GM18505 (cell line): ENCODE measurements around the gene COL8A2.
A peak's percentile ranks its signal among the peaks of the same experiment; 100 is the strongest.

Experiments
- ATAC-seq: cut with Tn5 transposase; IDR thresholded peaks from one replicate; pipeline ENCODE4 v1.9.1; 2021; ENCODE audit not compliant: unreplicated experiment
- POLR2A ChIP-seq: IDR thresholded peaks from 4 replicates; pipeline ENCODE4 v1.6.1; 2011; ENCODE audit warnings: borderline replicate concordance; ENCODE audit not compliant: insufficient read depth, insufficient read length; ENCODE audit errors: extremely low read depth

The COL8A2 gene

GRCh38 chr1:36153476-36153875 lies 28.5 kb upstream of the COL8A2 start:
- no peak for TF ChIP-seq POLR2A
- ATAC-seq: no peak

GRCh38 chr1:36151845-36152203 lies 26.8 kb upstream of the COL8A2 start:
- no peak for ATAC-seq
- TF ChIP-seq POLR2A: peak; percentile 54

DNA sequence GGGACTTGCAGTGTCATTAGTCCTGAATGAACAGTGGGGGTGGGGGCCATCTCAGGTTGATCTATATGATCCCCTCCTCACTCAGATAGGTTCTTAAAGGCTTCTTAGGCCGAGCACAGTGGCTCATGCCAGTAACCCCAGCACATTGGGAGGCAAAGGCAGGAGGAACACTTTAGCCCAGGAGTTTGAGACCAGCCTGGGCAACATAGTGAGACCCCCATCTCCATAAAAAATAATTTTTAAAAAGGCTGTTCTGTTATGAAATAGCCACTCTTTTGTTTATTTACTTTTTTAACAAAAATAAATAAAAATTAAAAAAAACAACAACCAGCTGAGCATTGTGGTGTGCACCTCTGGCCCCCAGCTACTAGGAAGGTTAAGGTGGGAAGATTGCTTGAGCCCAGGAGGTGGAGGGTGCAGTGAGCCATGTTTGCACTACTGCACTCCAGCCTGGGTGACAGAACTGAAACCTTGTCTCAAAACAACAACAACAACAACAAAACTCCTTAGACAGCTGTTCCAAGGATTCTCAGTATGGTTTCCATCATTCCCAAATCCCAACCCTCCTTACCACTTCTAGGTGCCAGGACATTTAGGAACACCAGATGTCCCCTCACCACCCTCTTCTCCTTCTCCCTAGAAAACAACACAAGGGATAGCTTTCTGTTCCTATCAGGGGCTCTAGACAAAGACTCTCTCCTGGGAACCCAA lies 26.3 kb upstream of the COL8A2 start:
- no peak for ATAC-seq
- TF ChIP-seq POLR2A: no peak

GRCh38 chr1:36150296-36151133 lies 25.5 kb upstream of the COL8A2 start:
- TF ChIP-seq POLR2A: peak; percentile 70
- ATAC-seq: no peak

- no peak for TF ChIP-seq POLR2A
- no peak for ATAC-seq
Observed at GRCh38 chr1:36149973-36150295, 24.9 kb upstream of the COL8A2 start.

- peak; percentile 83 for TF ChIP-seq POLR2A
- ATAC-seq: peak; percentile 88
Observed at GRCh38 chr1:36149237-36149972, 24.4 kb upstream of the COL8A2 start, which contains the start of gene TRAPPC3. TRAPPC3 (minus strand) TSS chr1:36149486; CDS start chr1:36149378, 108 bp downstream.

GRCh38 chr1:36148821-36149236 lies 23.8 kb upstream of the COL8A2 start:
- no peak for ATAC-seq
- TF ChIP-seq POLR2A: no peak

- ATAC-seq: no peak
- no peak for TF ChIP-seq POLR2A
Observed at GRCh38 chr1:36144413-36144812, 19.4 kb upstream of the COL8A2 start.

DNA sequence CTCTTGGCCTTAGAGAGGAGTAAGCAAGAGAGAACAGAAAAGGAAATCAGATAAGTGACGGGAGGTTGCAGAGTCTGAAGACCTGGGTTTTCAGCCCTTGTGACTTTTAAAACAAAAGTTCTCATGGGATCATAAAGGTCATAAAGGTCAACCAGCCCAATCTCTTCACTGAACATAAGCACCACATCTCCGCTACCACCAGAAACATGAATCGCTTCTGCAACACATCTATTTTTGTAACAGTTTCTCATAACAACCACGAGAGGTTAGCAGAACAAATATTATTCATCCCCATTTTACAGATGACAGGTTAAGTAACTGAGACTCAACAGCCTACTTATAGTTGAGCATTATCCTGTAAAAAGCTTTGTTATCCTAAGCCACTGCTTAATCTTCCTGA lies 18.4 kb upstream of the COL8A2 start:
- ATAC-seq: no peak
- TF ChIP-seq POLR2A: no peak

DNA sequence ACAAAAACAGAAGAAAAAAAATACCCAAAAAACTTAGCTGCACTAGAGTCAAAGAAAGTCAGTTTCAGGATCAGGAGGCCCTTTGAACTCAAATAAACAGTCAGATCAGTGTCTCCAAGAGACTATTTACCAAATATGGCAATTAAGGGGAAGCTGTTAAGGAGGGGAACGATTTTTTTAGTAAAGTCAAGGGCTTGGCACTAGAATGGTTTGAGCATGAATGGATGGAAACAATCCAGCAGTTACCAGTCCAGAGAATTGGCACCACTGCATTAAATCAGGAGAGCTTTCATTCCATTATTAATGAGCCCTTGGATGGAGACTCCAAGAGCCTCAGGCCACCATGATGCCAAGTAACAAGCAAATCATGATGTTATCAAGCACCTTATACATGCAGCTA lies 17.1 kb upstream of the COL8A2 start:
- no peak for TF ChIP-seq POLR2A
- no peak for ATAC-seq

DNA sequence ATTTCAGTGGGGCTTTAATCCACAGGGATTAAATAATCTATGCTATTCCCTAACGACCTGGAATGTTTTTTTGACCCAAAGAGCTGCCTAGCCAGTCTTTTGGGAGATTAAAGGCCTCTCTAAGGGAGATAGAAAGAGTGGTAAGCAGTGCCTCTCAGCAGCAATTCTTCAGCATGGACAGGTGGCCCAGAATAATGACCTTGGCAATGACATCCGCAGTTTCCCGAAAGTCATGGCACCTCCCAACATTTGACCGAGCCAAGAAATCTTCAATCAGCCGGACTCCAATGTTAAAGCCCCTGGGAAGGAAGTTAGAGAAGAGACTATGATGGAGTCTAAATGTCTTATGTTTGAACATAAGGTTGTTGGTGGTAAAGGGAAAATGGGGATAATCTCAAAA lies 14.5 kb upstream of the COL8A2 start:
- no peak for ATAC-seq

GRCh38 chr1:36137776-36138175 lies 12.8 kb upstream of the COL8A2 start:
- no peak for TF ChIP-seq POLR2A
- ATAC-seq: no peak

More for the DNA sequence above, 14.5 kb upstream of the COL8A2 start:
- no peak for TF ChIP-seq POLR2A

GRCh38 chr1:36137226-36137625 lies 12.2 kb upstream of the COL8A2 start:
- no peak for TF ChIP-seq POLR2A
- no peak for ATAC-seq

- no peak for TF ChIP-seq POLR2A
- no peak for ATAC-seq
Observed at GRCh38 chr1:36136535-36136934, 11.5 kb upstream of the COL8A2 start.

DNA sequence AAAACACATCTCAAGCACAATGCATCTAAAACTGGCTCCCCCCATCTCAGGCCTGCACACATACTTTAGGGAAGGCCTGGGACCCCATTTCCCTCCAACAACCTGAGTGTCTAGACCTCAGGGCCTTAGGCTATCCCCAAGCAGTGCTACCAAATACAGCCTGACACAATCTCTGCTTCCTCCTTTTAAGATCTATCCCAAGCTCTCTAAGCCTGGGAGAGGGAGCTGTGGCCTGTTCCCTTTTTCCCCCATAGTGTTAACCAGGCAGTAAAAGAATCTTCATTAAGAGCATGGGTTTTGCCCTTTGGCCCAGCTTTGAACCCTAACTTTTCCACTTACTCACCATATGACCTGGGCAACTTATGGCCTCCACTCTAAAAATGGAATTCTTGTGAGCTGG lies 10.8 kb upstream of the COL8A2 start:
- no peak for TF ChIP-seq POLR2A
- ATAC-seq: no peak

- no peak for ATAC-seq
- TF ChIP-seq POLR2A: no peak
Observed at GRCh38 chr1:36135330-36135667, 10.3 kb upstream of the COL8A2 start.
